Trophoblast cell (in vitro differentiated cells and primary cell): ENCODE results near the gene ATF7IP2.
"Not testable (repeated sequence)": the region's sequence is repeated elsewhere in the genome, so short reads cannot be mapped to it uniquely, and the experiment has no call there.

ENCODE experiments used
- DNase-seq, 2 donors: peaks; one replicate each; pipeline ENCODE4 v3.0.0-alpha.2; 2016
- H2AFZ ChIP-seq: 2 replicates; pipeline ENCODE4 v1.6.1; 2013; ENCODE audit warnings: low read length, moderate library complexity, mild to moderate bottlenecking; ENCODE audit not compliant: insufficient read depth, poor library complexity
- H2AK5ac ChIP-seq: 2 replicates; pipeline ENCODE4 v1.6.1; 2013; ENCODE audit warnings: mild to moderate bottlenecking, low read length
- H2BK120ac ChIP-seq: 2 replicates; pipeline ENCODE4 v1.6.1; 2013; ENCODE audit warnings: low read length, mild to moderate bottlenecking, moderate library complexity; ENCODE audit not compliant: insufficient read depth, poor library complexity
- H2BK12ac ChIP-seq: 2 replicates; pipeline ENCODE4 v1.6.1; 2013; ENCODE audit warnings: mild to moderate bottlenecking, low read length, moderate library complexity
- H2BK5ac ChIP-seq: 2 replicates; pipeline ENCODE4 v1.6.1; 2013; ENCODE audit warnings: low read length, low read depth, moderate library complexity, mild to moderate bottlenecking; ENCODE audit not compliant: poor library complexity
- H3K14ac ChIP-seq: 2 replicates; pipeline ENCODE4 v1.6.1; 2013; ENCODE audit warnings: mild to moderate bottlenecking, low read length
- H3K18ac ChIP-seq: 2 replicates; pipeline ENCODE4 v1.6.1; 2013; ENCODE audit warnings: mild to moderate bottlenecking, low read length
- H3K23ac ChIP-seq: 2 replicates; pipeline ENCODE4 v1.6.1; 2013; ENCODE audit warnings: low read length
- H3K27ac ChIP-seq: 2 replicates; pipeline ENCODE4 v1.5.1; 2013; ENCODE audit warnings: low read depth, mild to moderate bottlenecking, inconsistent platforms, low read length, moderate library complexity
- H3K27me3 ChIP-seq: 2 replicates; pipeline ENCODE4 v1.6.1; 2013; ENCODE audit warnings: inconsistent platforms, mild to moderate bottlenecking, low read length, moderate library complexity; ENCODE audit not compliant: insufficient read depth
- H3K36me3 ChIP-seq, 2 experiments: 1 replicate in 1 of 2; 2 replicates in 1 of 2; pipeline ENCODE4 v1.6.1; 2013; ENCODE audit warnings: low read length in 2 of 2, mild to moderate bottlenecking in 2 of 2, moderate library complexity in 1 of 2; ENCODE audit not compliant: insufficient read depth in 2 of 2, control insufficient read depth in 1 of 2
- H3K4ac ChIP-seq: 2 replicates; pipeline ENCODE4 v1.6.1; 2013; ENCODE audit warnings: low read depth, mild to moderate bottlenecking, low read length, moderate library complexity
- H3K4me1 ChIP-seq, 2 experiments: 1 replicate in 1 of 2; 2 replicates in 1 of 2; pipeline ENCODE4 v1.6.1; 2013; ENCODE audit warnings: low read length in 2 of 2, mild to moderate bottlenecking in 2 of 2, moderate library complexity in 1 of 2; ENCODE audit not compliant: insufficient read depth in 2 of 2, control insufficient read depth in 1 of 2
- H3K4me2 ChIP-seq: 2 replicates; pipeline ENCODE4 v1.6.1; 2013; ENCODE audit warnings: inconsistent platforms, mild to moderate bottlenecking, low read length, moderate library complexity
- H3K4me3 ChIP-seq: 2 replicates; pipeline ENCODE4 v1.5.1; 2013; ENCODE audit warnings: mild to moderate bottlenecking, low read depth, low read length, inconsistent platforms
- H3K79me1 ChIP-seq: one replicate; pipeline ENCODE4 v1.6.1; 2013; ENCODE audit warnings: low read length
- H3K79me2 ChIP-seq: 2 replicates; pipeline ENCODE4 v1.6.1; 2013; ENCODE audit warnings: low read length, mild to moderate bottlenecking; ENCODE audit not compliant: control insufficient read depth, insufficient read depth, poor library complexity
- H3K9ac ChIP-seq: 2 replicates; pipeline ENCODE4 v1.6.1; 2013; ENCODE audit warnings: mild to moderate bottlenecking, low read length
- H3K9me3 ChIP-seq: 2 replicates; pipeline ENCODE4 v1.6.1; 2013; ENCODE audit warnings: low read depth, mild to moderate bottlenecking, control low read depth, inconsistent platforms, low read length; ENCODE audit not compliant: insufficient read depth
- H4K12ac ChIP-seq: 2 replicates; pipeline ENCODE4 v1.6.1; 2013; ENCODE audit warnings: low read depth, mild to moderate bottlenecking, low read length, moderate library complexity
- H4K8ac ChIP-seq: 2 replicates; pipeline ENCODE4 v1.6.1; 2013; ENCODE audit warnings: low read depth, mild to moderate bottlenecking, low read length, moderate library complexity
- H4K91ac ChIP-seq: one replicate; pipeline ENCODE4 v1.6.1; 2013; ENCODE audit warnings: low read depth, mild to moderate bottlenecking, low read length, moderate library complexity
- WGBS: extraction: QIAGEN DNeasy Blood & Tissue Kit; methylation state at CpG from one replicate; pipeline ENCODE4 v1.1.7; 2013; ENCODE audit warnings: missing lambda C conversion rate; ENCODE audit not compliant: insufficient read length, insufficient coverage; ENCODE audit errors: extremely low coverage; 5-methylcytosine and 5-hydroxymethylcytosine counted together

ATF7IP2 gene

DNA sequence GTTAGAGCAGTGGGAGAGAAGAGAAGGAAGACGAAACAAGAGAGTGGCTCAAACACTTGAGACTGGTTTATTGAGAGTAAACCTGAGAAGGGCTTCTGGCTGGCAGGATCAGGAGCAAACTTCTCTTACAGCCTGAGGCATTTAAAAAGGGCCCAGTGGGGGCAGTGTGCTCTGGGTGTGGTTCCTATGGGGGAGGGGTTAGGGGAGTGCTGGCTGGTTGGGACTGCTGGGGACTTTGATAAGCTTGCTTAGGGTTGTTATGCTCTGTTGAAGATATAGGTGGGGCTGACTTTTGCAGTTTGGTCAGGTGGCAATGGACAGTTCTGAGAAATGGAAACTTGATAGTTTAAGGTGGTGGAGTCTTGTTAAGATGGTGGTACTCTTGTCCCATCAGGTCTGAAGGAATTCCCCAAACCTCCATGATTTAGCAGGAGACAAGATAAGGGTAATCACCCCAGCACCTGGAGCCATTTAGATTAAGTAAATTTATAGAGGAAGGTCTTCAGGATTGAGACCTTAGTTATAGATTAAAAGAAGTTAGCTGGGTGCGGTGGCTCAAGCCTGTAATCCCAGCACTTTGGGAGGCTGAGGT, 115.3 kb downstream of the ATF7IP2 start:
- no peak overlapping the region for H3K4ac ChIP-seq
- H2AK5ac ChIP-seq = no peak overlapping the region
- no peak overlapping the region for H4K12ac ChIP-seq
- no peak overlapping the region for H3K4me3 ChIP-seq
- WGBS = no CpG with 5 or more reads among the region's 2 CpGs
- no peak overlapping the region for H3K23ac ChIP-seq
- H3K4me2 ChIP-seq = no peak overlapping the region
- H2AFZ ChIP-seq = no peak overlapping the region
- no peak overlapping the region for H3K14ac ChIP-seq
- no peak overlapping the region for H2BK12ac ChIP-seq
- H2BK5ac ChIP-seq = no peak overlapping the region
- H3K9me3 ChIP-seq = peaks cover 1% of the 10 kb centered on the region
- no peak for DNase-seq
- no peak overlapping the region for H3K9ac ChIP-seq
- no peaks in the 10 kb centered on the region for H3K27me3 ChIP-seq
- H4K8ac ChIP-seq = no peak overlapping the region
- no peak overlapping the region for H3K27ac ChIP-seq
- H2BK120ac ChIP-seq = no peak overlapping the region
- no peak overlapping the region for H3K18ac ChIP-seq
- no peak overlapping the region for H4K91ac ChIP-seq
- peaks cover 0 to 9% of the 10 kb centered on the region in 2 experiments for H3K4me1 ChIP-seq
- H3K36me3 ChIP-seq = no peaks in the 10 kb centered on the region
- H3K79me2 ChIP-seq = no peaks in the 10 kb centered on the region
- H3K79me1 ChIP-seq = no peaks in the 10 kb centered on the region

DNA sequence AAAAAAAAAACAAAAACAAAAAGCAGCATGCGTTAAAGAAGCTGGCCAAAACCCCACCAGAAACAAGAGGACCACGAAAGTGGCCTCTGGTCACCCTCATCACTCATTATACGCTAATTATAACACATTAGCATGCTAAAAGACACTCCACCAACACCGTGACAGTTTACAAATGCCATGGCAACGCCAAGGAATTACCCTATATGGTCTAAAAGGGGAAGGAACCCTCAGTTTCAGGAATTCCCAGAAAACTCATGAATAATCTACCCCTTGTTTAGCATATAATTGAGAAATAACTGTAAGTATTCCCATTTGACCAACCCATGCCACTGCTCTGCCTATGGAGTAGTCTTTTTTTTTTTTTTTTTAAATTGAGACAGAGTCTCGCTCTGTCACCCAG, 116.9 kb downstream of the ATF7IP2 start:
- Histone ChIP-seq H3K23ac (no peak overlapping the region), H3K27me3 (no peaks in the 10 kb centered on the region), H3K9ac (no peak overlapping the region), H4K12ac (no peak overlapping the region), H4K91ac (no peak overlapping the region), H4K8ac (no peak overlapping the region), H3K18ac (no peak overlapping the region), H2BK12ac (no peak overlapping the region), H3K27ac (no peak overlapping the region), H3K79me1 (no peaks in the 10 kb centered on the region), H3K36me3 (no peaks in the 10 kb centered on the region), H3K4ac (no peak overlapping the region), H2BK5ac (no peak overlapping the region), H2BK120ac (no peak overlapping the region), H3K4me1 (peaks cover 0 to 9% of the 10 kb centered on the region in 2 experiments), H3K14ac (no peak overlapping the region), H3K79me2 (no peaks in the 10 kb centered on the region), H3K9me3 (peaks cover 1% of the 10 kb centered on the region), H2AK5ac (no peak overlapping the region), H3K4me3 (no peak overlapping the region), H3K4me2 (no peak overlapping the region), H2AFZ (no peak overlapping the region)
- no peak for DNase-seq
- no CpG with 5 or more reads among the region's 6 CpGs for WGBS

DNA sequence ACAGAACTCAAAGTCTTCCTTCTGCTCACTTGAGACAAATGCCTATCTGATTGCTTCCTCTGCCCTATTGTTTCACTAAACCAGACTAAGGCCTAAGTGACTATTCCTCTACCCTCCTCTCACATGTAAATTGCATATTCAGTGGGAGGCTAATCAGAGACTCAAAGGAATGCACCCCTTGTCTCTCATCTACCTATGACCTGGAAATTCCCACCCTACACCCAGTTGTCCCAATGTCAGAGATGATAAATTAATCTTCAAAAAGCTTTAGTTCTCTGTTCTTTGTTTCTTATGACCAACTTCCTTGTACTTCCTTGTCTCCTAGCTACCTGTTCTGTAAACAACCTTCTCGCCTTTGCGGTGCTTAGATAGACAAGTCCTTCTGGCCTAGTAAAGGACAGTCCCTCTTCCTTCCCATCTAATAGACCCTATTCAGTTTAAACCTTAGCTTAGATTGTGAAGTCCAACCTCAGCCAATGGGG, 118.6 kb downstream of the ATF7IP2 start:
- Histone ChIP-seq H2AK5ac (no peak overlapping the region), H2AFZ (no peak overlapping the region), H3K9ac (no peak overlapping the region), H4K12ac (no peak overlapping the region), H2BK120ac (no peak overlapping the region), H2BK5ac (no peak overlapping the region), H4K8ac (no peak overlapping the region), H3K4me2 (no peak overlapping the region), H3K27ac (no peak overlapping the region), H3K79me1 (no peaks in the 10 kb centered on the region), H3K23ac (no peak overlapping the region), H3K36me3 (no peaks in the 10 kb centered on the region), H3K79me2 (no peaks in the 10 kb centered on the region), H3K14ac (no peak overlapping the region), H3K9me3 (peaks cover 1% of the 10 kb centered on the region), H3K27me3 (no peaks in the 10 kb centered on the region), H3K4ac (no peak overlapping the region), H3K18ac (no peak overlapping the region), H3K4me1 (peaks cover 0 to 9% of the 10 kb centered on the region in 2 experiments), H2BK12ac (no peak overlapping the region), H4K91ac (no peak overlapping the region), H3K4me3 (no peak overlapping the region)
- no CpG with 5 or more reads among the region's 2 CpGs for WGBS
- DNase-seq = no peak

DNA sequence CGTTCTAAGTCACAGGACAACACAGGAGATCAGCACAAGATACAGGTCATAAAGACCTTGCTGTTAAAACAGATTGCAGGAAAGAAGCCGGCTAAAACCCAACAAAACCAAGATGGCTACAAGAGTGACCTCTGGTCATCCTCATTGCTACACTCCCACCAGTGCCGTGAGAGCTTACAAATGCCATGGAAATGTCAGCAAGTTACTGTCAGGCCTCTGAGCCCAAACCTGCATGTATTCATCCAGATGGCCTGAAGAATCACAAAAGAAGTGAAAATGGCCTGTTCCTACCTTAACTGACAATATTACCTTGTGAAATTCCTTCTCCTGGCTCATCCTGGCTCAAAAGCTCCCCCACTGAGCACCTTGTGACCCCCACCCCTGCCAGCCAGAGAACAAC, 119.4 kb downstream of the ATF7IP2 start:
- DNase-seq, H2AK5ac ChIP-seq, H4K8ac ChIP-seq, H3K9me3 ChIP-seq, H3K27ac ChIP-seq, H3K23ac ChIP-seq, H2BK5ac ChIP-seq, H3K4me1 ChIP-seq, H3K14ac ChIP-seq, H3K4ac ChIP-seq, H4K12ac ChIP-seq, H4K91ac ChIP-seq, H3K9ac ChIP-seq, H2AFZ ChIP-seq, H3K79me2 ChIP-seq, H2BK12ac ChIP-seq, H3K18ac ChIP-seq, H3K36me3 ChIP-seq, H3K4me3 ChIP-seq, H3K4me2 ChIP-seq, H3K27me3 ChIP-seq, H2BK120ac ChIP-seq, H3K79me1 ChIP-seq: not testable (repeated sequence)
- WGBS = no CpG with 5 or more reads among the region's 3 CpGs
